Bronchial epithelial cell (primary cell): Measurements from ENCODE around the gene SUGT1. TPM values are rescaled to one million over a fixed set of nuclear protein-coding genes. Genes with fewer than 3 reads are reported as not detected.

Experiments used
- DNase-seq: peaks from one replicate; pipeline ENCODE4 v3.0.0-alpha.2; 2010; ENCODE audit warnings: low read depth
- FAIRE-seq: peaks from 2 replicates; lab custom pipeline; 2011; peaks lifted over from hg19 to GRCh38; lab: Jason Lieb, UNC
- H3K27me3 ChIP-seq: 2 replicates; pipeline ENCODE4 v1.5.1; 2011; ENCODE audit warnings: low read length; ENCODE audit not compliant: control insufficient read depth, insufficient read depth
- H3K36me3 ChIP-seq: 2 replicates; pipeline ENCODE4 v1.5.1; 2011; ENCODE audit warnings: low read length; ENCODE audit not compliant: control insufficient read depth, insufficient read depth
- H3K4me3 ChIP-seq: 2 replicates; pipeline ENCODE4 v1.5.1; 2011; ENCODE audit warnings: mild to moderate bottlenecking, low read depth, low read length, control low read depth
- total RNA-seq: library from RNA; depleted of rRNA; stranded (reverse); fragments of >200 nt; gene quantifications from 2 replicates; pipeline ENCODE4 v1.2.1, GENCODE V29; 2014
- TF ChIP-seq, protein P1 (sequence below): IDR thresholded peaks from 2 replicates; pipeline ENCODE4 v1.5.1; 2011; ENCODE audit warnings: mild to moderate bottlenecking, moderate library complexity, low read length, control low read depth, inconsistent platforms; ENCODE audit not compliant: insufficient read depth, severe bottlenecking

SUGT1 gene
- total RNA-seq, 1 donor from 2014 or later = 25.8 TPM

DNA sequence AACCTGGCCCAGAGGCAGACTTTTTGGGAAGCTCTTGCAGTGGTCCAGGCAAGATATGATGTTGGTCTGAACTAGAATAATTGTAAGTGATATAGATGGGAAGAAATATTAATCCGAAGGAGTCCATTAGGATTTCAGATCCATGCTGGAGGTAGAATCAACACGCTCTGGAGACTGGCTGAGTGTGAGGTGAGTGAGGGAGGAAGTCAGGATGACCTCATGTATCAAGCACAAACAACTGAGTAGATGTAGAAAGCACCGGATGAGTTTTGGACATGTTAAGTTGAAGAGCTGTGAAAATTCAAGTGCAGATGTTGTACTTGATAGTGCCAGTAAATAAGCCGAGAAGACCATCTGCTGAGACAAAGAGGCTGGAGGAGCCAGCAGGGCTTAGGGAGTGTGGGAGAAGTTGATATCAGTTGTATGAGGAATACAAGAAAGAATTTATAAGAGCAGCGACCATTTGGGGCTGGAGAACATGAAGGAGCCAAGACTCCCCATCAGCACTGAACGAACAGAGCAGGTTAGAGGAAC lies 92.3 kb downstream of the SUGT1 start:
- TF ChIP-seq, protein P1, sequence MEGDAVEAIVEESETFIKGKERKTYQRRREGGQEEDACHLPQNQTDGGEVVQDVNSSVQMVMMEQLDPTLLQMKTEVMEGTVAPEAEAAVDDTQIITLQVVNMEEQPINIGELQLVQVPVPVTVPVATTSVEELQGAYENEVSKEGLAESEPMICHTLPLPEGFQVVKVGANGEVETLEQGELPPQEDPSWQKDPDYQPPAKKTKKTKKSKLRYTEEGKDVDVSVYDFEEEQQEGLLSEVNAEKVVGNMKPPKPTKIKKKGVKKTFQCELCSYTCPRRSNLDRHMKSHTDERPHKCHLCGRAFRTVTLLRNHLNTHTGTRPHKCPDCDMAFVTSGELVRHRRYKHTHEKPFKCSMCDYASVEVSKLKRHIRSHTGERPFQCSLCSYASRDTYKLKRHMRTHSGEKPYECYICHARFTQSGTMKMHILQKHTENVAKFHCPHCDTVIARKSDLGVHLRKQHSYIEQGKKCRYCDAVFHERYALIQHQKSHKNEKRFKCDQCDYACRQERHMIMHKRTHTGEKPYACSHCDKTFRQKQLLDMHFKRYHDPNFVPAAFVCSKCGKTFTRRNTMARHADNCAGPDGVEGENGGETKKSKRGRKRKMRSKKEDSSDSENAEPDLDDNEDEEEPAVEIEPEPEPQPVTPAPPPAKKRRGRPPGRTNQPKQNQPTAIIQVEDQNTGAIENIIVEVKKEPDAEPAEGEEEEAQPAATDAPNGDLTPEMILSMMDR = no peak
- Histone ChIP-seq H3K36me3 (no peaks in the 10 kb centered on the region), H3K27me3 (peaks cover 5% of the 10 kb centered on the region), H3K4me3 (no peak overlapping the region)
- FAIRE-seq (no peak), DNase-seq (no peak)

DNA sequence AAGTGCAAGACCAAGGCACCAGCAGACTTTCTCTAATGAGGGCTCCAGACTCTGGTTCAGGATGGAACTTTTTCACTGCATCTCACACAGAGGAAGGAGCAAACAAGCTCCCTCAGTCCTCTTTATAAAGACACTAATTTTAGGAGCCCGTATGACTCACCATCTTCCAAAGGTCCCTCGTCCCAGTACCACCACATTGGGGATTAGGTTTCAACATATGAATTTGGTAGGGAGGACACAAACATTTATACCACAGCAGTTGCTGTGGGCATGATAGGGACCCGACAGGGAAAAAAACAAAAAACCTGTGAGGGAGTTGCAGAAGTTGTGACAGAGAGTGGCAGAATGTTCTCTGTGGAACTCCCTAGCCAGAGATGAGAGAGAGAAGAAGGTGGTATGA lies 93.5 kb downstream of the SUGT1 start:
- Histone ChIP-seq H3K27me3 (no peaks in the 10 kb centered on the region), H3K36me3 (no peaks in the 10 kb centered on the region), H3K4me3 (no peak overlapping the region)
- TF ChIP-seq, protein P1 = no peak
- DNase-seq (no peak), FAIRE-seq (no peak)

DNA sequence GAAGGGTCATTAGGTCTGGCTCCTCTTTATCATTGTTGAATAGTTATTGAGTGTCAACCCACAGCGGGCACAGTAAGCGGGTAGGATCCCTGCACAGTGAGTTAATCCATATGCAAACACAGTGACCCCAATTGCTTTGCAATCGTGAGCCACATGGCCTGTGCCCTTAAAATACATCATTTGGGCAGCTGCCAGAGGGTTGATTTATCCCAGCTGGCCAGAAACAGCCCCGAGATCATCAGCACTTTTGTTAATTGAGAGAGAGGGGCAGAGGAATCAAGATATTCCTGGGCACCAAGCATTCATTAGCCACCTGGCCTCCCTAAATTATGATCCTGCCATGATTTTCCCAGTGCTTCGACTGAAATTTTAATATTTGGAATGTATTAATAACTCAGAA lies 96.8 kb downstream of the SUGT1 start:
- no peak overlapping the region for H3K4me3 ChIP-seq
- FAIRE-seq (no peak), DNase-seq (no peak)
- no peaks in the 10 kb centered on the region for H3K36me3 ChIP-seq
- TF ChIP-seq, protein P1 = no peak
- H3K27me3 ChIP-seq = no peaks in the 10 kb centered on the region

Other genes starting within 250 kb of the SUGT1 start
- gene THSD1, start 246.7 kb upstream of the SUGT1 start, total RNA-seq = 11.0 and 19.5 TPM in 2 replicates
- gene VPS36, start 202.2 kb upstream of the SUGT1 start, total RNA-seq = 24.5 and 25.5 TPM in 2 replicates
- 6.6 and 8.6 TPM in 2 replicates for gene CKAP2, start 197.4 kb upstream of the SUGT1 start, total RNA-seq
- 3.7 and 3.8 TPM in 2 replicates for gene HNRNPA1L2, start 10.4 kb upstream of the SUGT1 start, total RNA-seq
- not detected in 2 replicates for gene CNMD, start 87.0 kb downstream of the SUGT1 start, total RNA-seq
- not detected in 2 replicates for gene PCDH8, start 195.8 kb downstream of the SUGT1 start, total RNA-seq